H1 (cell line): Measurements from ENCODE around the gene MRPS12.

Experiments used
- CHD2 ChIP-seq: IDR thresholded peaks from 2 replicates; pipeline ENCODE4 v1.6.1; 2012; ENCODE audit warnings: low read length, improper control_type of control experiment
- CTCF ChIP-seq, 3 experiments: IDR thresholded peaks; 1 replicate in 2 of 3; 2 replicates in 1 of 3; pipeline versions ENCODE4 v1.5.1 to v1.6.1; 2011; ENCODE audit warnings: low read length in 3 of 3, mild to moderate bottlenecking in 3 of 3, inconsistent platforms in 2 of 3, low read depth in 1 of 3, moderate library complexity in 1 of 3; ENCODE audit not compliant: insufficient read depth in 1 of 3; ENCODE audit errors: control extremely low read depth in 1 of 3
- EZH2 ChIP-seq: fragments of 200-600 bp; sonication (generic); IDR thresholded peaks from 2 replicates; pipeline ENCODE4 v1.7.1; 2012; ENCODE audit warnings: low read depth, mild to moderate bottlenecking, moderate library complexity, low read length, inconsistent platforms; ENCODE audit not compliant: severe bottlenecking
- GTF2F1 ChIP-seq: IDR thresholded peaks from 2 replicates; pipeline ENCODE4 v1.6.1; 2012; ENCODE audit warnings: low read depth, low read length, improper control_type of control experiment, borderline replicate concordance
- MAFK ChIP-seq: IDR thresholded peaks from 2 replicates; pipeline ENCODE4 v1.6.1; 2012; ENCODE audit warnings: low read depth, mild to moderate bottlenecking, improper control_type of control experiment, low read length
- MAX ChIP-seq: IDR thresholded peaks from 2 replicates; pipeline ENCODE4 v1.6.1; 2012; ENCODE audit warnings: inconsistent platforms
- POLR2AphosphoS5 ChIP-seq: IDR thresholded peaks from 2 replicates; pipeline ENCODE4 v1.6.1; 2011; ENCODE audit warnings: low read depth, low read length
- POU5F1 ChIP-seq: IDR thresholded peaks from 2 replicates; pipeline ENCODE4 v1.6.1; 2011; ENCODE audit warnings: low read depth, mild to moderate bottlenecking, low read length, moderate library complexity
- SP1 ChIP-seq: IDR thresholded peaks from 2 replicates; pipeline ENCODE4 v1.6.1; 2011; ENCODE audit warnings: low read depth, low read length
- TAF1 ChIP-seq: IDR thresholded peaks from 2 replicates; pipeline ENCODE4 v1.6.1; 2011; ENCODE audit warnings: mild to moderate bottlenecking, low read depth, low read length

- no peak for TF ChIP-seq MAFK
- TF ChIP-seq GTF2F1 = no peak
- no peak for TF ChIP-seq TAF1
- TF ChIP-seq CHD2 = no peak
- no peak for TF ChIP-seq POU5F1
- no peak for TF ChIP-seq EZH2
- TF ChIP-seq MAX = no peak
- TF ChIP-seq POLR2AphosphoS5 = no peak
- TF ChIP-seq SP1 = no peak
- TF ChIP-seq CTCF (IDR thresholded peaks at IDR 0.05; ENCODE audit: control extremely low read depth in 1 of 3, insufficient read depth in 1 of 3, low read depth in 1 of 3, low read length in 3 of 3) = no peak
These were observed 41.9 kb upstream of the MRPS12 start for GRCh38 chr19:38888876-38889275.
